KOPT-K1 (cell line): Measurements from ENCODE around the gene SLC25A13.

ENCODE experiments used
- H3K27ac ChIP-seq: fragments of 200-600 bp; sonication (generic); 2 replicates; pipeline ENCODE4 v1.5.1; 2016; ENCODE audit warnings: antibody characterized with exemption, mild to moderate bottlenecking, low read depth, low read length; ENCODE audit not compliant: poor library complexity, severe bottlenecking
- H3K36me3 ChIP-seq: fragments of 200-600 bp; sonication (generic); 2 replicates; pipeline ENCODE4 v1.5.1; 2017; ENCODE audit warnings: antibody characterized with exemption, mild to moderate bottlenecking, low read length, moderate library complexity; ENCODE audit not compliant: insufficient read depth
- H3K9me3 ChIP-seq: fragments of 200-600 bp; sonication (generic); 2 replicates; pipeline ENCODE4 v1.5.1; 2017; ENCODE audit warnings: antibody characterized with exemption, low read length, mild to moderate bottlenecking; ENCODE audit not compliant: insufficient read depth, poor library complexity, severe bottlenecking

SLC25A13 gene

DNA sequence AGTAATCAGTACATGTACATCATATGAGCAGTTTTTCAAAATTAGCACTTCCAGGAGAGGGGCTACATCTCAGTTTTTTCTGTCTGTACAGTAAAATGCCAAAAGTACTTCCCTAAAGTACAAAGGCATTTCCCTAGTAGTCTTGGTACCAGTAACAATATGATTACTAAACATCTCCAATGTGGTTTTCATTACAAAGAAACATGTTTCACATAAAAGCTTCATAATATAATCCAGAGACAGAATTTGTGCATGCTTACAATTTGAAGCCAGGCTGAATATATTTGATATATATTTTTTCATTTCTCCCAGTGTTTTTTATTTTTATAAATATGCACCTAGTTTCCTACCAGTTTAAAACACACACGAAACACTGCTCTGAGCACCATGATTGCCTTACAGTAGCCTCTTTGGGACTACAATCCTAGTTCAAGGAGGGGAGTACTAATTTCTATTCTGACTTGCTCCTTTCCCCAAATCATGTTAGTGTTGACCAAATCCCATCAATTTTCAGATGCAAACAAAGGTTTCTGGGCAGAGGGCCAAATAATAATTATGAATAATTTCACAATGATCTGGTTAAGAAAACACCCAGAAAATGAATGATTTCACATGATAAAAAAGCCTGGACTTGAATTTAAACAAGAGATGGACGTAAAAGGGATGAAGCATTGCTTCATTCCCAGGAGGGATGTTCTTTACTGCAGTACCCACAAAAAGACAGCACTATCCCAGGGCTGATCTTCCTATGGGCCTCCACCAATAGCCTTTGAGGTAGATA, 201.3 kb downstream of the SLC25A13 start:
- Histone ChIP-seq H3K27ac (no peak overlapping the region), H3K9me3 (no peaks in the 10 kb centered on the region), H3K36me3 (no peaks in the 10 kb centered on the region)

DNA sequence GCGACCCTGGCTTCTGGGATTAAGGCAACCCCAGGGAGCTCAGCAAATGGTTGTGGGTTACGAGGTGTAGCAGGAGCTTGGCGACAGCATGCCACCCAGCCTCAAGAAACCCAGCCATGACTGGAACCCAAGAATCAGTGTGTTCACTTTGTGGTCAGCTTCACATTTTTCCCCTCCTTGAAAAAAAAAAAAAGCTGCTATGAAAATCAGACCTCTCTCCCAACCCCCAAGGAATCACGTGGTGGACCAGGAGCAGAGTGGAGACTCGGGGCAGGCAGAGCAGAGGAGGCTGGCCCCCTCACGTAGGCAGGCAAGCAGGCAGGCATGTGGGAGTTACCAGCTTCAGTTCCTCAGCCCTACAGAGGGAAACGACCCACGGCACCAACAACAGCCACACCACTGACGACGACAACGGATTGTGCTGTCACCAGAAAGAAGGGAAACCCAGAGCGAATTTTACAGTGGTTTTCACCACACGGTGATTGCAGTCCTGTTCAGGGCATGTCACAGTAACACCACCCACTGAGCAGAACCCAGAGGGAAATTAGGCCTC, 203.4 kb downstream of the SLC25A13 start:
- Histone ChIP-seq H3K36me3 (no peaks in the 10 kb centered on the region), H3K9me3 (peaks cover 6% of the 10 kb centered on the region), H3K27ac (no peak overlapping the region)

DNA sequence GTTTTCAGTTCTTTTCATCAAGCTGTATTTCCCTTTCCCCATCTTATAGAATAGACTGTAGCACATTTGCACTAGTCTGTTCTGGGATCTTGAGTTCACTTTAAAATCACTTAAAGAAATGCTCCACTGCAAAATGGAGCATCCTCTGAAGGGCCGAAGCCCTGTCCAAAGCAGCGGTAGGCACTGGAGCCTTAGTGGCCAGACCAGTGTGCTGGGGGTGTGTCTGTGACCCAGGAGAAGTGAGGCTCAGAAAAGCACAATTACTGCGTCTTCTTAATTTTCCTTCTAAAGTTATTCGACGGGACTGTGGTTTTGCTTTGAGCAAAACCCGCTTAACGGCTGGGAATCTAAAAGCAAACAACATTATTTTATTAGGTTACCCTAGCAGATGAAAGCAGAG, 205.7 kb downstream of the SLC25A13 start:
- Histone ChIP-seq H3K27ac (no peak overlapping the region), H3K36me3 (no peaks in the 10 kb centered on the region), H3K9me3 (peaks cover 13% of the 10 kb centered on the region)

DNA sequence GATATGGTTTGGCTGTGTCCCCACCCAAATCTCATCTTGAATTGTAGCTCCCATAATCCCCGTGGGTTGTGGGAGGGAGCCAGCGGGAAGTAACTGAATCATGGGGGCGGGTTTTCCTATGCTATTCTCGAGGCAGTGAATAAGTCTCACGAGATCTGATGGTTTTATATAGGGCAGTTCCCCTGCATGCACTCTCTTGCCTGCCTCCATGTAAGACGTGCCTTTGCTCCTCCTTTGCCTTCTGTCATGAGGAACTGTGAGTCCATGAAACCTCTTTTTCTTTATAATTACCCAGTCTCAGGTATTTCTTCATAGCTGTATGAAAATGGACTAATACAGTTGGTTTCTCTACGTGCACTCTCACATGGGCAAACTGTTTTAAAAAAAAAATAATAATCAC, 207.7 kb downstream of the SLC25A13 start:
- Histone ChIP-seq H3K27ac (no peak overlapping the region), H3K36me3 (no peaks in the 10 kb centered on the region), H3K9me3 (peaks cover 13% of the 10 kb centered on the region)

DNA sequence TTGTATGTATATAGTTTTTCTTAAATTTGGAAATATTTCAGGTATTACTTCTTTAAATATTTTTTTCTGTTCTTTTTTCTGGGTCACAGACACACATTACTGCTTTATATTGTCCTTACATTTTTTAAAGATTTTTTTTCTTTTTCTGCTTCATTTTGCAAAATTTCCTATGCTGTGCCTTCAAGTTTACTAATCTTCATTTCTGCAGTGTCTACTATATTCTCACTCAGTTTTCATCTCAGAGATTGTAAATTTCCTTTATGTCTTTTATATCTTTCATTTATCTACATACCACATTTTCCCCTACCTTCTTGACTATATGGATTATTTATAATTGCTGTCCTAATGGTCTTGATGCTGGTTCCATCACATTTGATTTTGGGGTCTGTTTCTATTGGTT, 210.5 kb downstream of the SLC25A13 start:
- Histone ChIP-seq H3K36me3 (no peaks in the 10 kb centered on the region), H3K27ac (no peak overlapping the region), H3K9me3 (peaks cover 13% of the 10 kb centered on the region)

DNA sequence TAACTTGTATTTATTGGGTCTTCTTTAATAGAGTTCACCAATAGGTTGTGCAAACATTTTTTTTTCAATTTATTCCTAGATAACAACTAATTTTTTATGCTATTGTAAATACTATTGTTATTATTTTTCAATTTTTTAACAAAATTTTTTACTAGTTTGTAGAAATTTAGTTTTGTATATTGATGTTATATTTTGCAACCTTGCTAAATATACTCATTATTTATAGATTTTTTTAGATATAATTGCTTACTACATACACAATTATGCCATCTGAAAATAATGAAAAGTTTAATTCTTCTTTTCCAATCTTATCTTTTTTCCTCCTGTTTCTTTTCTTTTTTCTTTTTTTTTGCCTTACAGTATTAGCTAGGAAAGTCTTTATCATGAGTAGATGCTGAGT, 216.9 kb downstream of the SLC25A13 start:
- no peaks in the 10 kb centered on the region for H3K9me3 ChIP-seq
- H3K27ac ChIP-seq, result no peak overlapping the region
- H3K36me3 ChIP-seq, result no peaks in the 10 kb centered on the region

DNA sequence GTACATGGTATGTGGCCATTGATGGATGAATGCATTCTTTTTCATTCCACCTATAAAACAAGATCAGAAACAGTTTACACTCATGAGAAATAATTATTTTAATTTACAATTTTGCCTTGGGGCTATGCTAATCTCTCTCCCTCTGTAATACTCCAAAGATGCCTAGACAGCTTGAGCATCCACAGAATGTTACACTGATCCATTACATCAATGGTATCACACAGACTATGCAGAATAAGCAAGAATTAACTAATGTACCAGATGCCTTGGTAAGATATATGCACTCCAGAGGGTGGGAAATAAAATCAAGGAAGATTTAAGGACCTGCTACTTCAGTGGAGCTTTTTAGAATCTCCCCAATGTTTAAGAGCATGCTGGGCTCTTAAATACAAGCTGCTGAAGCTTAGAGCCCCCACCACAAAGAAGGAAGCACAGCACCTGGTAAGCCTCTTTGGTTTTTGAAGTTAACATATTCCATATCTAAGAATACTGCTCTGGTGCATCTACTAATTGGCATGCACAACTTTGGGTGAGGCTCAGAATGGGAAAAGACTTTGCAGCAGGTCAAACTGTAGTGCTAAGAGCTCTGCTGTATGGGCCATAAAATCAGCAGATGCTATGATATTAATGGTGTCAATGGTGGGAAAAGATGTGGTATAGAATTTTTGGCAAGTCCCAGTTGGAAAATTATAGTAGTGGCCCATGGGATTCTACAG, 219.6 kb downstream of the SLC25A13 start:
- H3K36me3 ChIP-seq, result no peaks in the 10 kb centered on the region
- H3K27ac ChIP-seq, result no peak overlapping the region
- H3K9me3 ChIP-seq, result peaks cover 6% of the 10 kb centered on the region

DNA sequence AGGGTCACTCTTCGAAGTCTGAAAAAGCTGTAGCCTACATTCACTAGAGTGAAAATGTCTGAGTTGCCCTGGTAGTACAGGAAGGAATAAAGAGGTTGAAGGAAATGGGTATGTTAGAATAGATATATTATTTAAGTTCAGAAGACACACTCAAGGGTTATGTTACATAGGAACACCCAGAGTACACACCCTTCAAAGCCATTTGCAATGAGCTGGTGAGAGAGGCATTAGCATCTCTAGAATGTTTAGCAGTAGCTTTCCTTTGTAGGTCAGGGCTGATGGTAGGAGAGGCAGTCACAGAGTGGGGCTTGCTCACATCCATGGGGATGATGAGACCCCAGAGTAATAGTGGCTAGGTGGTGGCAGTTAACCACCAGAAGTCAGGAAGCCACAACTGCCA, 221.2 kb downstream of the SLC25A13 start:
- H3K9me3 ChIP-seq, result peaks cover 6% of the 10 kb centered on the region
- no peaks in the 10 kb centered on the region for H3K36me3 ChIP-seq
- no peak overlapping the region for H3K27ac ChIP-seq

DNA sequence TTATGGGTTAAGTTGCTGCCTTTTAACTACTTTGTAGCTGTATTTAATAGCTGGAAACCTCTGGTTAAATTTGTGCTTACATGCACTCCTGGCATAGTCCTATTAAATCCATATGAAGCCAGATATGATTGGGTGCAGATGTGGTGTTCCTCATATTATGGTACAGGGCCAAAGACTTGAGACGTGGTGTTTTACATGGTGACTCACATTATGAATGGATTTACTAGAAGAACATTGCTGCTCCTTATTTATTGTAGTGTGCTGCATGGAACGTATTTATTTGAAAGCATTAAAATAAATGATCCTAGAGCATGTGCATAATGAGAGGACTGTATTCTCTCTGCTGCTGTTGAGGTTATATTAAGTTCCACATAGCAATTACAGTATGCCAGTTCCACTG, 224.1 kb downstream of the SLC25A13 start:
- H3K36me3 ChIP-seq, result no peaks in the 10 kb centered on the region

DNA sequence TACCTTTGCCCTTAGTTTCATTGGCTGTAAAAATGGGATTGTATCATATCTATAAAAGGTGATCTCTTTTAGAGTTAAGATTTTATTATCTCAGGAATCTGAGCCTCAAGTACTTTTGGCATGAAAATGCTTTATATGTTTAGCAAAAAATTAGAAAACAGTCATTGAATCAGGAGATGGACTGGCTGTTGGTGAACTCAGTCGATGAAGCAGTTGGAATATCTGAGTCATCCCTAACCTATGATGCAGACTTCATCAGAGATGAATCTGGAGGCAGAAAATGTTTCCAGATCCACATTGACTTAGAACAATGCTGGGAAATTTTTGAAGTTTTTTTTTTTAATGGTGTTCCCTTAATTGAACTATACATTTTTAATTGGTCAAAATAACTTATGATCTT, 228.5 kb downstream of the SLC25A13 start:
- H3K9me3 ChIP-seq, result no peaks in the 10 kb centered on the region
- no peaks in the 10 kb centered on the region for H3K36me3 ChIP-seq
- H3K27ac ChIP-seq, result no peak overlapping the region

More for the DNA sequence above, 224.1 kb downstream of the SLC25A13 start:
- H3K27ac ChIP-seq, result no peak overlapping the region
- peaks cover 6% of the 10 kb centered on the region for H3K9me3 ChIP-seq

DNA sequence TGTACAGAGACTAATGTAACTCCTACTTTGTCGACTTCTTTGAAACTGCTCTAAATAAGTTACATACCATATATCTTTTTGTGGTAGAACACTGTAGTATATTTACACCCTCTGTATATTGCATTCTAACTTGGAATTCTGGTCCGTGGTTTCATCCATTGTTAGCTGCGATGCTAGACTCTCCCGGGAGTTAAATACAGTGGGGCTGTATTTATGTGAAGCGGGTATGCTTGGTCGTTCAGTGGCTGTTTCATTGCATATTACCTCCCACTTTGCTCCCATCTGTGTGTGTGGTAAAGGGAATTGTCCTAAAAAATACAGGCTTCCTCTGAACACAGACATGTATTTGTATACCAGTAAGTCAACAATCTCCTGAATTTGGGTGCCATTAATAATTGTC, 231.1 kb downstream of the SLC25A13 start:
- H3K36me3 ChIP-seq, result no peaks in the 10 kb centered on the region
- H3K27ac ChIP-seq, result no peak overlapping the region

DNA sequence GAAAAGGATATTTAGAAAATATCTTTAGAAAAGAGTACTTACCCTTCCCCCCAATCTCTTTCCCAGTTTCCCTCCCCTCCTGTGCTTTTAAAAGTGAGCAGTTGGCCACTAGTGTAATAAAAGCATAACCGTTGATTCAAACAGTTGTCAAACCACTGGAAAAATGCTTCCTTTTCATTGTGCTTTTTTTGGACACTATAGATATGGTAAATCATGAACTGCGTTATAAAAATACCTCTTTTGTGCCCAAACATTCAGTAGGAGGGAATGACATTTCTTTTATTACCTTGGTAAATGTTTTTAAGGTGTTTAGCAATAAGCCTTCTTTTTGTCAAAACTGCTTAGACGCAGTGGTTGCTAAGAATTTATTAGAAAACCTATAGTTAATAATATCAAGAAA, 232.4 kb downstream of the SLC25A13 start:
- Histone ChIP-seq H3K9me3 (no peaks in the 10 kb centered on the region), H3K27ac (no peak overlapping the region), H3K36me3 (no peaks in the 10 kb centered on the region)

More for the DNA sequence above, 231.1 kb downstream of the SLC25A13 start:
- H3K9me3 ChIP-seq, result no peaks in the 10 kb centered on the region

DNA sequence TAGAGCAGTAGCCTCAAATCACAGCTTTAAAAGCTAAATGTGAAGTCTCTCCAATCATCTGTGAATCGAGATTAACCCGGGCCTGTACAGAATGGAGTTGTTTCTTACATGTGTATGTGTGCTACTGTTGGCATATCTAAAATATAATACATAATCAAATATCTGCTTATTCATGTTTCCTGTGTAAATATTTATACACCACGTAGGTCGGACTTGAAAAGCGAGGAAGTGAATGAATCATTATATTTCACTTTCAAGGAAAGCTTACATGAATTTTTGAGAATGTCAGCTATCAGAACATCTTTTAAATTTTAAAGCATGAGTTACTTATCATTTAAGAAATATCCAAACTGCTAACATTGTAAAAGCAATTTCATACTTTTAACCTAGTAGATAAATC, 233.3 kb downstream of the SLC25A13 start:
- no peaks in the 10 kb centered on the region for H3K9me3 ChIP-seq
- no peak overlapping the region for H3K27ac ChIP-seq
- H3K36me3 ChIP-seq, result no peaks in the 10 kb centered on the region

DNA sequence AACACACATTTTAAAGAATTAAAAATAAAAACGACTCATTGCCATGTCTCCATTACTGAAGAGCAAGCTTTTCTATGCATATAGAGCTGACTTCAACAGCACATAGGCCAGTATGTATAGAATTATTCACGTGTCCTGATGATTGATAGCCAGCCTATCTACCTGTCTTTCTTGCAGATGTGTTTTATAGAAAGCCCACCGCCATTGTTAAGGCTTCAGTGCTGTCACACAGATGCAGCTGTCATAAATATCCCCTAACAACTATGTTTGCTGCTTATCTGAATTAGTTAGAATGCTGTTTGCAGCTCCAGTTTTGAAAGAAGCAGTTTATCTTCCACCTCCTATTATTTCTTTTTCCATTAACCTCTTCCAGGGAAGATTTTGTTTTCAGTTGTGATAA, 235.9 kb downstream of the SLC25A13 start:
- Histone ChIP-seq H3K9me3 (no peaks in the 10 kb centered on the region), H3K27ac (no peak overlapping the region), H3K36me3 (no peaks in the 10 kb centered on the region)

DNA sequence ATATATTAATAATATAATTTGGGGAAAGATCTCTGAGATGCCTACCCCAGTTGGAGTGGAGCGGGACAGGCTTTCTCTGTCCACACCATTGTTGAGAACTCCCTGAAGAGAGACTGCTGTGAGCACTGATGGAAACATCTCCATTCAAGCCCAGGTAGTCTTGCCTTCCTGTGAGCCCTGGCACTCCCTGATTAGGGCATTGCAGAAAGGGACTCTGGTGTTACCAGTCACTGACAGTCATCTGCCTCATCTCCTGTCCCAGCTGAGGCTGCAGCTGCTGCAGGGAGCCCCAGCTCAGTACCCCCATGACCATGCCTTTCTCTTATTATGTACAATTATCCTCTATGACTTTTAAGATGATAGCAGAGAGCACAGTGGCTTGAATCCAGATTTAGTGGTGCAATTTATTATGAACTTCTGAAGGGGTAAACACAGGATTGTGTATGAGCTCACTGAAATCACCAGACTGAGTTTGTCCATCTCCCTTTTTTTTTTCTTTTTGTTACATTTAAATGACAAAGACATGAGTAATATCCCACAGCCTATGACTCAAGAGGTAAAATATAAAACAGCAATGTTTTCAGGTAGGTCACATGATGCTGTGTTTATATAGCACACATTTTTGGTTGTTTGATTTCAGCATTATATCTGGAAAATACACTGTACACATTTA, 236.9 kb downstream of the SLC25A13 start:
- no peaks in the 10 kb centered on the region for H3K9me3 ChIP-seq
- no peaks in the 10 kb centered on the region for H3K36me3 ChIP-seq
- no peak overlapping the region for H3K27ac ChIP-seq
